VCaP (cell line): Measurements from ENCODE around the gene PRKAR2B.

ENCODE experiments used
- H3K27ac ChIP-seq: fragments of 450-650 bp; 2 replicates; pipeline ENCODE4 v1.5.1; 2017
- CTCF ChIP-seq: fragments of 450-650 bp; conservative IDR thresholded peaks from 2 replicates; pipeline ENCODE4 v1.5.1; 2017; ENCODE audit warnings: mild to moderate bottlenecking, moderate library complexity

Gene PRKAR2B

GRCh38 chr7:107029061-107029763 is 15.3 kb upstream of the PRKAR2B start:
- H3K27ac ChIP-seq = no peak overlapping the region
- no peak for TF ChIP-seq CTCF

DNA sequence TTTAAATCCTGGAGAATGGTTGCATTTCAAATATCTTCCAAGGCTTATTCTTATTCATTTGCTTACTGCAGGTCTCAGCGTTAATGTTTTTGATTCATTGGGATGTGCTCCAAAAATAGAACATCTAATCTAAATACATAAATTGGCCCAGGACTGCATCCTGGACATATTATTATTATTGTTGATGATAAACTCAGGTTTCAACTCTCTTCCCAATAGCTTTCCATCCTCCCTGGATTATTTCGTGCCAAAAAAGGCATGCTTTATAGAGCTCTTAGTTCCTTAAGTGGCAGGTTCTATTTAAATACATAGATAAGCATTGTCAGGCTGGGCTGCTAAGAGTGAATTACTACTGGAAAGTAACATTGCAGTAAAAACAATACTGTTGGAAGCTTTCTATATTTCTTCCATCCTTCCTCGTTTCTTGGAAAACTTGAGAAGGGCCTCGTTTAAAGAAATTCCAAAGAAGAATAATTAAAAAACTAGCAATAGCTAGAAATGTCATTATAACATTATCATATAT is 14.7 kb upstream of the PRKAR2B start:
- no peak for TF ChIP-seq CTCF
- H3K27ac ChIP-seq = no peak overlapping the region

- TF ChIP-seq CTCF = no peak
- no peak overlapping the region for H3K27ac ChIP-seq
These were observed 12.5 kb upstream of the PRKAR2B start for GRCh38 chr7:107032050-107032449.

- TF ChIP-seq CTCF = no peak
- H3K27ac ChIP-seq = peak overlapping the region; percentile 43
These were observed 11.6 kb upstream of the PRKAR2B start for GRCh38 chr7:107032720-107033438.

- H3K27ac ChIP-seq = peak overlapping the region; percentile 43; the same call in 1 of the 2 replicates
- no peak for TF ChIP-seq CTCF
These were observed 10.0 kb upstream of the PRKAR2B start for GRCh38 chr7:107034553-107034952.

GRCh38 chr7:107035446-107035845 is 9.1 kb upstream of the PRKAR2B start:
- no peak overlapping the region for H3K27ac ChIP-seq
- TF ChIP-seq CTCF = no peak

- no peak for TF ChIP-seq CTCF
These were observed 8.0 kb upstream of the PRKAR2B start for GRCh38 chr7:107036535-107036934.

More at GRCh38 chr7:107036535-107036934, 8.0 kb upstream of the PRKAR2B start:
- no peak overlapping the region for H3K27ac ChIP-seq
